ENCODE measurements around the gene RND2. TPM values are rescaled to one million over a fixed set of nuclear protein-coding genes. Genes with fewer than 3 reads are reported as not detected.
A peak's percentile ranks its signal among the peaks of the same experiment; 100 is the strongest.

The RND2 gene
- total and polyA plus RNA-seq, 2 donors (not counting 1 experiment from before 2014, with no cell fraction given), result 0.24 to 0.44 TPM

GRCh38 chr17:43028221-43028861 lies 3.3 kb downstream of the RND2 start:
- H3K27me3 ChIP-seq (replicated peaks in 1 of 4; ENCODE audit: control extremely low read depth in 1 of 4, control insufficient read depth in 3 of 4, insufficient read depth in 4 of 4, low read length in 3 of 4), result no peaks in the 10 kb centered on the region
- no peaks in the 10 kb centered on the region for H4K20me1 ChIP-seq (ENCODE audit: control insufficient read depth, insufficient read depth, low read length, poor library complexity, severe bottlenecking)
- ATAC-seq (ENCODE audit: low read depth), result no peak
- H3K4me3 ChIP-seq (ENCODE audit: control extremely low read depth in 1 of 5, extremely low read depth in 1 of 5, insufficient read depth in 1 of 5, low read depth in 2 of 5, low read length in 4 of 5), result no peak overlapping the region
- H3K27ac ChIP-seq (ENCODE audit: low read length in 2 of 2), result no peak overlapping the region
- no peak overlapping the region for H3K4me2 ChIP-seq (replicated peaks; ENCODE audit: low read depth, low read length, poor library complexity, severe bottlenecking)
- peaks cover 13% of the 10 kb centered on the region for H3K4me1 Mint-ChIP-seq
- intact Hi-C loops (cut with micrococcal nuclease), result no loop called here
- no peaks in the 10 kb centered on the region for H3K36me3 ChIP-seq (replicated peaks in 1 of 2; ENCODE audit: control extremely low read depth in 1 of 2, control insufficient read depth in 1 of 2, extremely low read depth in 1 of 2, insufficient read depth in 2 of 2, low read length in 1 of 2)
- no peaks in the 10 kb centered on the region for H3K27me3 Mint-ChIP-seq
- no peaks in the 10 kb centered on the region for H3K79me2 ChIP-seq (ENCODE audit: control insufficient read depth, insufficient read depth, low read length)
- no peak overlapping the region for H2AFZ ChIP-seq (ENCODE audit: insufficient read depth, low read depth, low read length, poor library complexity, severe bottlenecking)
- no peaks in the 10 kb centered on the region for H3K9me3 ChIP-seq (ENCODE audit: control extremely low read depth in 1 of 3, control insufficient read depth in 2 of 3, insufficient read depth in 1 of 3, low read length in 2 of 3)
- TF ChIP-seq EZH2 (IDR thresholded peaks at IDR 0.05; ENCODE audit: borderline replicate concordance, insufficient read depth, low read depth, low read length, poor library complexity, severe bottlenecking) (no peak), CTCF (IDR thresholded peaks at IDR 0.05) (no peak)
- H3K27ac Mint-ChIP-seq, result peak overlapping the region; percentile 29
- DNase-seq, result peak; percentile 27
- H3K9me3 Mint-ChIP-seq (ENCODE audit: insufficient read depth), result no peaks in the 10 kb centered on the region
- POLR2A ChIA-PET, result interaction anchor here (0.6 to 0.8 kb wide), 2 partner anchors 287 to 288 kb away, joined by 3 to 10 read pairs; no protein-coding TSS in a partner anchor
- H3K9ac ChIP-seq (ENCODE audit: low read length), result no peak overlapping the region
- no peak overlapping the region for H3K4me3 Mint-ChIP-seq
- H3K4me1 ChIP-seq (ENCODE audit: control insufficient read depth in 2 of 2, insufficient read depth in 2 of 2, low read length in 2 of 2), result peaks cover 0 to 17% of the 10 kb centered on the region in 2 donors
- CTCF ChIA-PET, result interaction anchor here (0.6 kb wide), 2 partner anchors 174 to 588 kb away, joined by 3 to 4 read pairs; no protein-coding TSS in a partner anchor
- 96% methylated on average over 14 of the region's 17 CpGs for WGBS (ENCODE audit: insufficient coverage)

- H2AFZ ChIP-seq (ENCODE audit: insufficient read depth, low read depth, low read length, poor library complexity, severe bottlenecking), result no peak overlapping the region
- ATAC-seq (ENCODE audit: low read depth) (no peak), DNase-seq (no peak)
- H3K27me3 Mint-ChIP-seq, result no peaks in the 10 kb centered on the region
- intact Hi-C loops (cut with micrococcal nuclease), result no loop called here
- peaks cover 0 to 3% of the 10 kb centered on the region in 2 donors for H3K4me1 ChIP-seq (ENCODE audit: control insufficient read depth in 2 of 2, insufficient read depth in 2 of 2, low read length in 2 of 2)
- TF ChIP-seq CTCF (IDR thresholded peaks at IDR 0.05) (no peak), EZH2 (IDR thresholded peaks at IDR 0.05; ENCODE audit: borderline replicate concordance, insufficient read depth, low read depth, low read length, poor library complexity, severe bottlenecking) (no peak)
- WGBS (ENCODE audit: insufficient coverage), result 90% methylated on average over 6 of the region's 6 CpGs
- no peaks in the 10 kb centered on the region for H3K9me3 ChIP-seq (ENCODE audit: control extremely low read depth in 1 of 3, control insufficient read depth in 2 of 3, insufficient read depth in 1 of 3, low read length in 2 of 3)
- H3K9me3 Mint-ChIP-seq (ENCODE audit: insufficient read depth), result no peaks in the 10 kb centered on the region
- no peak overlapping the region for H3K9ac ChIP-seq (ENCODE audit: low read length)
- CTCF ChIA-PET, result interaction anchor here (0.7 kb wide), 1 partner anchor 11 kb away, joined by 3 read pairs; no protein-coding TSS in a partner anchor
- H3K4me3 ChIP-seq (ENCODE audit: control extremely low read depth in 1 of 5, extremely low read depth in 1 of 5, insufficient read depth in 1 of 5, low read depth in 2 of 5, low read length in 4 of 5), result no peak overlapping the region
- H3K4me1 Mint-ChIP-seq, result peaks cover 3% of the 10 kb centered on the region
- no peak overlapping the region for H3K27ac ChIP-seq (ENCODE audit: low read length in 2 of 2)
- H3K79me2 ChIP-seq (ENCODE audit: control insufficient read depth, insufficient read depth, low read length), result no peaks in the 10 kb centered on the region
- H3K36me3 ChIP-seq (replicated peaks in 1 of 2; ENCODE audit: control extremely low read depth in 1 of 2, control insufficient read depth in 1 of 2, extremely low read depth in 1 of 2, insufficient read depth in 2 of 2, low read length in 1 of 2), result no peaks in the 10 kb centered on the region
- H3K4me3 Mint-ChIP-seq, result no peak overlapping the region
- H3K27ac Mint-ChIP-seq, result no peak overlapping the region
- no peaks in the 10 kb centered on the region for H3K27me3 ChIP-seq (replicated peaks in 1 of 4; ENCODE audit: control extremely low read depth in 1 of 4, control insufficient read depth in 3 of 4, insufficient read depth in 4 of 4, low read length in 3 of 4)
- POLR2A ChIA-PET, result no interaction called here
- H4K20me1 ChIP-seq (ENCODE audit: control insufficient read depth, insufficient read depth, low read length, poor library complexity, severe bottlenecking), result no peaks in the 10 kb centered on the region
- H3K4me2 ChIP-seq (replicated peaks; ENCODE audit: low read depth, low read length, poor library complexity, severe bottlenecking), result no peak overlapping the region
Observed at GRCh38 chr17:43030137-43030767, 5.2 kb downstream of the RND2 start.

All from B cell (primary cell).